Measurements from ENCODE around the gene KCNJ10.

- no peak for TF ChIP-seq CTCF (IDR thresholded peaks at IDR 0.05; ENCODE audit: low read length)
- no peak for TF ChIP-seq EZH2 (IDR thresholded peaks at IDR 0.05; ENCODE audit: borderline replicate concordance, low read length)
Observed at GRCh38 chr1:159986531-159986930, 83.4 kb downstream of the KCNJ10 start.
